ENCODE measurements around the gene EMB.
"Not testable (repeated sequence)": the region's sequence is repeated elsewhere in the genome, so short reads cannot be mapped to it uniquely, and the experiment has no call there.

Gene EMB

DNA sequence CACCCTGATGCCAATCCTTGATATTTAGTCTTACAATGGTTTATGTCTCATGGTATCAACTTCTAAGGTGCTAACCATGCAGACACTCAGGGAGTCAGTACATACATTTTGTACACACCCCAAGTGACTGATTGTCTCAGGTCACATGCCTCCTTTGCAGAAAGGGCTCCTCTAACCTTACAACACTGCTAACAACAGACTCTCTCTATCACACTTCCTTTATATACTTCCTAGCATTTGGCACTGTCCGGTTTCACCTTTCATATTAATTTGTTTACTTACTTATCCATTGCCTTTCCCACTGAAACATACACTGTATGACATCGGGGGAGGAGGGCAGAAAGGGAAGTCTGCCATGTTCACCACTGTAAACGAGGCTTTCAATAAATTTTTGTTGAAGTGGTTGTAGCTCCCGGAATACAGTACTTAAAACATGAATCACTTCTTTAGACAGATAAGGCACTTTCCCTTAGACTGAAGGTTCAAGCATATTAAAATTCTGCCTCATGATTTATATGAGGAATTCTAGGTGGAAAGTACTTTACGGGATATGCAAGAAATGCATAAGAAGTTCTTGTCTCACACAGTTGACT, 20.6 kb downstream of the EMB start:
- no peak for DNase-seq

DNA sequence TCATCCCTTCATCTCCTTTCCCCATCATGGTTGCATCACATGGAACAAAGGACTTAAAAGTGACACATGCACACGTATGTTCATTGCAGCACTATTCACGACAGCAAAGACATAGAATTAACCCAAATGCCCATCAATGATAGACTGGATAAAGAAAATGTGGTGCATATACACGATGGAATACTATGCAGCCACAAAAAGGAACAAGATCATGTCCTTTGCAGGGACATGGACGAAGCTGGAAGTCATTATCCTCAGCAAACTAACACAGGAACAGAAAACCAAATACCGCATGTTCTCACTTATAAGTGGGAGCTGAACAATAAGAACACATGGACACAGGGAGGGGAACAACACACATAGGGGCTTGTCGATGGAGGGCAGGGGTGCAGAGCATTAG, 21.4 kb downstream of the EMB start:
- not testable (repeated sequence) for DNase-seq

DNA sequence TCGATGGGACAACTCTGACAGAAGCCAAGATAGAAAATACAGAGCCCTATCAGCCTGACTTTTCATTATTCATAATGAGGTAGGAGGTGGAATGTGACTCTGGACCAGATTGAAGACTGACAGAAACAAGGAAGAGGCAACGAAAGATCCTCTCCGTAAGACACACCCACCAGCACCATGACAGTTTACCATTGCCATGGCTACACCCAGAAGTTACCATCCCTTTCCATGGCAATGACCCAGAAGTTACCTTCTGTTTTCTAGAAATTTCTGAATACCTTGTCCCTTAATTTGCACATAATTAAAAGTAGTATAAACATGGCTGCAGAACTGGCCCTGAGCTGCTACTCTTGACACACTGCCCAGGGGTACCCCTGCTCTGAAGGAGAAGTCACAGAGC, 24.5 kb downstream of the EMB start:
- not testable (repeated sequence) for DNase-seq

DNA sequence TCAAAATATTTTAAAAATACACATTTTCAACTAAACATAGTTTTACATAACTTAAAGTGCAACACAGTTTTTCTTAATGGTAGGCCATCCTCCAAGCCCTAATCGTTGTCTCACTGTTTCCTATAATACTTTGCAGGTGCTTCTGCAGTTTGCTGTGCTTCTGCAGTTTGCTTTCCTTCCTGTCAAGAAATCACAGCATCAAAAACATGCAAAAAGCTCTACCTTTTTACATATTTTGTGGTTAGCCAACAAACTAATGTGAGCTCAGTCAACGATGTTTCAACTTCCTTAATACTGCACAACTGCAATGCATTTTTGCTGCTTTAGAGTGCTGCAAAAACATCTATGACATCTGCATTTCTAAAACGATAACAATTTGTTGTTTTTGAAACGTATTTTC, 25.2 kb downstream of the EMB start:
- DNase-seq, result no peak

DNA sequence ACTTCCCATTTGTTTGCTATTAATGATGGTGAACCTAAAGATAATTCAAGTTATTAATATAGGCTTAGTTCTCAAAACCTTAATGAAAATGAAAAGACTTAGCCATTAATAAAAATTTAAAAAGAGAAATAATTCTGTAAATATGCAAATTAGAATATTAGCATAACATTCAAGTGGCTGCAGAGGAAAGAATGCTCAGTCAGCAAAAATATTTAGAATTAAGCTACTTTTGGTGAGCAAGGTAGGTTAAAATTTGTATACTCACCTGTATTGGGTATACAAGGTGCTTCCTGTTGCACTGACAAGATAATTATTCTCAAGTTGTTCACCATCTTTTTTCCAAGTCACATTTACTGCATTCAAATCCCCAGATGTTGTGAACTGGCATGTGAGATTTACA, 30.2 kb downstream of the EMB start:
- not testable (repeated sequence) for DNase-seq

DNA sequence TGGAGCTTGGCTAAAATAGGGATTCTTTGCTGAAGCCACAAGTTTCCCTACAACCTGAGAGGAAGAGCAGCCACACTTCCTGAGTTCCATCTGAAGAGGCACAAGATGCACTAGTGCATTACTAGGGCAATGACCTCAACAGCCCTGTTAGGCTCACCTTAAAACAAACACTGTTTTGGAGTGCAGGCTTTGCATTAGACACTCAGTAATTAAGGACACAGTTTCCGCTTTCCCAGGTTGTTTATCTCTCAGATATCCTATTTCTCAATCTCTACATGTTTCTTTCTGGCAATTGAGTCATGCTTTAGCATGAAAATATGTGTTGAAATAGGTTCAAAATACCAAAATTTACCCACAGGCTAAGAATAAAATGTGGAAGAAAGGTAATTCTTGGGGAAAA, 34.2 kb downstream of the EMB start:
- no peak for DNase-seq

DNA sequence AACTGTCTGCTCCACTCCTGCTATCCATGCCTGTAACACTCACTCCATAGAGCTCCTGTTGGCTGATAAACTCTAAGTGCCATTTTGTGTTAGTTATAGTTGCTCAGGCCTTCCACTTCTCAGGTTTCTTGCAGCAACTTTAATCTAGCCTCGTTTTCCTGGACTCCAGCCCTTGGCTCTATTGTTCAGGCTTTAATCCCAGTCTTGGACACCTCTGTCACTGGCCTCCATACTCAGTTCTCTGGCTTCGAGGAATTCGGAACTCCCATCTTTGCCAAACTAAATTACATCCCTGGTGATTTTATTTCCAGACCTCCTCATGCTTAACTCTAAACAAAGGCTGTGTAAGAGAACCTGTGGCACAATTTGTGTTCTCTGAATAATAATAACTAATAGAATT, 39.8 kb downstream of the EMB start:
- no peak for DNase-seq

DNA sequence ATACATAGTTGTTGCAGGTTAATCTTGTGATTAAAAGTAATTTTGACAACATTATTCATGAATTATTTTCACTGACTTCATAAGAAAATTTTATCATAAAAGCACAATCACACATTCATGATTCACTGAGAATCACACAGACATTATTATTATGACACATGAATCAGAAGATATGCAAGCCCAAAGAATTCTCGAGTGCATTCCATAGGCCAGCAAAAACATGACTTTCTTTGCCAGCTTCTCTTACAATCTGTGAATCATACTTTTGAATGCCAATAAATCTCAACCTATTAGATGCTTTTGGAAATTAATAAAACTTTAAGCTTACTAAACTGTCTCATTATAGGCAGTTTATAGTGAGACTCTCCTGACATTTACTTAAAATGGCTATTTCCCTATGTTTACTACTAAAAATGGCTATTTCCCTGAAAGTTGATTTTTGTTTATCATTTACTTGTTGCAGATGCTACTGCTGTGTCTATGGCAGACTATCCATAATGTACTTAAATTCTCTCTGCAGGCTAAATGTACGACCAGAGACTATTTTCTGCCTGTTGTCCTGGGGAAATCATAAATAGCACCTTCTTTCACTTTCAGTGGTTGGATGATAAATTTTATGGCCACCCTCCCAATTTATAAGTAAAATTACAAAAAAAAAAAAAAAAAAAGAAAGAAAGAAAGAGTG, 47.0 kb downstream of the EMB start:
- DNase-seq, result not testable (repeated sequence)

DNA sequence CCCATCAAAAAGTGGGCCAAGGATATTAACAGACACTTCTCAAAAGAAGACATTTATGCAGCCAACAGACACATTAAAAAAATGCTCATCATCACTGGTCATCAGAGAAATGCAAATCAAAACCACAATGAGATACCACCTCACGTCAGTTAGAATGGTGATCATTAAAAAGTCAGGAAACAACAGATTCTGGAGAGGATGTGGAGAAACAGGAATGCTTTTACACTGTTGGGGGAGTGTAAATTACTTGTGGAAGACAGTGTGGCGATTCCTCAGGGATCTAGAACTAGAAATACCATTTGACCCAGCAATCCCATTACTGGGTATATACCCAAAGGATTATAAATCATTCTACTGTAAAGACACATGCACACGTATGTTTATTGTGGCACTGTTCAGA, 48.8 kb downstream of the EMB start:
- not testable (repeated sequence) for DNase-seq

DNA sequence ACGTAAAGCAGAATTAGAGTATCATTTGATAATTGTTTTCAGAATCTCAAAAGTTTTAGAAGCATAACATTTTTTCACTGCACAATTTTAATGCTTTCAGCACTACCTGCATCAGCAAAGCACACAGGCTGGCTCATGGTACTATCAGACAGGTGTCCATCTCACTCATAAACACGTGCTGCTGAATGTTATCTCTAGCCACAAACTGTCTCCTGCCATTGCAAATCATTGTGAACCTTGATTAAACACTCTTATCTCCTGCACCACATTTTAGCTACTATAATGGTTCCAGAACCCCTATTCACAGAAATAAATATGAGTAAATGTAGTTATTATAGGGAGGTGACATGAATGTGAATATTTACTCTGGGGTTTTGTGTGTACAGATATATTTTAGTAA, 56.7 kb downstream of the EMB start:
- DNase-seq, result not testable (repeated sequence)

DNA sequence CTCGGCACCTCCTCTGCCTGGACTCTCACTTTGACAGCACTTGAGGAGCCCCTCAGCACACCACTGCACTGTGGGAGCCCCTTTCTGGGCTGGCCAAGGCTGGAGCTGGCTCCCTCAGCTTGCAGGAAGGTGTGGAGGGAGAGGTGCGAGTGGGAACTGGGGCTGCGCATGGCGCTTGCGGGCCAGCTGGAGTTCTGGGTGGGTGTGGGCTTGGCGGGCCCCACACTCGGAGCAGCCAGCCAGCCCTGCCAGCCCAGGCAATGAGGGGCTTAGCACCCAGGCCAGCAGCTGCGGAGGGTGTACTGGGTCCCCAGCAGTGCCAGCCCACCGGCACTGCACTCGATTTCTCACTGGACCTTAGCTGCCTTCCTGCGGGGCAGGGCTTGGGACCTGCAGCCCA, 64.4 kb downstream of the EMB start:
- DNase-seq, result not testable (repeated sequence)

DNA sequence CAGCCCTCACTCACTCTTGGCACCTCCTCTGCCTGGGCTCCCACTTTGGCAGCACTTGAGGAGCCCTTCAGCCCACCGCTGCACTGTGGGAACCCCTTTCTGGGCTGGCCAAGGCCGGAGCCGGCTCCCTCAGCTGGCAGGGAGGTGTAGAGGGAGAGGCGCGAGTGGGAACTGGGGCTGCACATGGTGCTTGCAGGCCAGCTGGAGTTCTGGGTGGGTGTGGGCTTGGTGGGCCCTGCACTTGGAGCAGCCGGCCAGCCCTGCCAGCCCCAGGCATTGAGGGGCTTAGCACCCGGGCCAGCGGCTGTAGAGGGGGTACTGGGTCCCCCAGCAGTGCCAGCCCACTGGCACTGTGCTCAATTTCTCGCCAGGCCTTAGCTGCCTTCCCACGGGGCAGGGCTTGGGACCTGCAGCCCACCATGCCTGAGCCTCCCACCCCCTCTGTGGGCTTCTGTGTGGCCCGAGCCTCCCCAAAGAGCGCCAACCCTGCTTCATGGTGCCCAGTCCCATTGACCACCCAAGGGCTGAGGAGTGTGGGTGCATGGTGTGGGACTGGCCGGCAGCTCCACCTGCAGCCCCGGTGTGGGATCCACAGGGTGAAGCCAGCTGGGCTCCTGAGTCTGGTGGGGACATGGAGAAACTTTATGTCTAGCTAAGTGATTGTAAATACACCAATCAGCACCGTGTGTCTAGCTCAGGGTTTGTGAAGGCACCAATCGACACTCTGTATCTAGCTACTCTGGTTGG, 71.6 kb downstream of the EMB start:
- DNase-seq, result not testable (repeated sequence)

DNA sequence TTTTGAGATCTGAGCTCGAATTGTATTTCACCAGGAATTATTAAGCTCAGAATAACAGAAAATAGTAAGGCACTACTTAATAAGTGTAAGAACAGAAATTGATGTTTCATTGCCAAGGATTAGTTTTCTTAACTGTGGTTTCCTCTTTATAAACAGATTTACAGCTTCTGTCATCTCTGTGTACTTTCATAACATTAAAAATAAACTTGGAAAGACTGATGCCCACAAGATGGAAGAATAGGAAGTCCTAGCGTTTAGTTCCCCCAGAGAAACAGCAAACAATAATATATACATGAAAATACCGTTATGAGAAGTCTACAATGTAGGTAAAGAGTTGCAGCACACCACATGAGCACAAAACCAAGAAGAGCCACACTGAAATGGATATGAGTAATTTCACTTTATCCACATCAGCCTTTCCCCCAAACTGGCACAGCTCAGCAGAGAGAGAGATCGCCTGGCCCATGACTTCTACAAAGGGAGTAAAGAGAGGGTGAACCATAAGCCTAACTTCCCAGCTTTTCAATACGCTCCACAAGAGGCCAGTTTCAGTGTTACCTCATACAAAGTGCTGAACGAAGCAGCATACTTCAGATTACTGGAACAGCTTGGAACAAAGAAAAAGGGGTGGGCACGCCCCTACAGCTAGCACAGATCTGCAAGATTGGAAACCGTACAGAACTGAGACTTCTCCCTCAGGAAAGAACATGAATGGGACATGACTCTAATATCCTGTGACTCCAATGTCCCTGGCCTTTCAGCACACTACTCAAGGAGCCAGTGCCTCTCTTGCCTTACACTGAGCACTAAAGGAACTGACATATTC, 75.4 kb downstream of the EMB start:
- DNase-seq, result no peak

DNA sequence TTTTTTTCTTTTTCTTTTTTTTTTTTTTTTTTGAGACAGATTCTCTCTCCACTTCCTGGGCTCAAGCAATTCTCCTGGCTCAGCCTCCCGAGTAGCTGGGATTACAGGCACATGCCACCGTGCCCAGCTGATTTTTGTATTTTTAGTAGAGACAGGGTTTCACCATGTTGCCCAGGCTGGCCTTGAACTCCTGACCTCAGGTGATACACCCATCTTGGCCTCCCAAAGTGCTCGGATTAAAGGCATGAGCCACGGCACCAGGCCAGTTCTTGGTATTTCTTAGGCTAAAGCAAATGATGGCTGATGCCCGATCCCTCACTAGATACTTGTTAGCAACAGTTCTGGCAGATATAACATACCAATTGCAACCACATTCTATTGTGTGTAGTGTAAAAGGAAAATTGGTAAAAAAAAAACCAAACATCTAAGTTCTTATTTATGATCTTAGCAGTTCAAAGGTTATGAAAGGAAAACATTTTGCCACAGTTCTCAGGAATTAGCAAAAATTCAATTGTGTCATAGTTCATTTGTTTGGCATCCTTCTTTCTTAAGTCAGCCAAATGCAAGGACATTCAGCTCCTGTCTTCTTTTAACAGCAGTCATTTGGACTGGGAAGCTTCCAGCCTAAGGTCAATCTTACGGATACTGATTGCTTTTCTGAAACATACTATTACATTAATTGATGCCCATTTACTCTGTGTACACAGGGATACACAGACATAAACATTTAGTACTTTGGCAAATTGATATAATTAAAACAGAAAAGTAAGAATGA, 76.4 kb downstream of the EMB start:
- not testable (repeated sequence) for DNase-seq

DNA sequence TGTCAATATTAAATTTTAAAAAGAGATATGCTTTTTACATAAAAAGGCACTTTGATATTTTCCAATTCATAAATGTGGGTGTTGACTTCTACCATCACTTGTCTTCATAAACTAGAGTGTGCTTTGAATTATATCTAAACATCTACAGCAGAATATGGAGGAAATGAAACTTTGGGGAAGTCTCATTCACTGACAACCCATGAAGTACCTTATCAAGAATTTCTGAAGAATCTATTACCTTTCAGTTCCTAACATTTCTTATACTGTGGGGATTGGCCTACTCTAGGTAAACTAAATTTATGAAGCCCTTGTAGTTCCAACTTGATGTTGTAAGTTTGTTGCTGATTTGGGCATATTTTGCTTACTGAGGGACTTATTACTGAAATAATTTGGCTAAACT, 81.9 kb downstream of the EMB start:
- no peak for DNase-seq

DNA sequence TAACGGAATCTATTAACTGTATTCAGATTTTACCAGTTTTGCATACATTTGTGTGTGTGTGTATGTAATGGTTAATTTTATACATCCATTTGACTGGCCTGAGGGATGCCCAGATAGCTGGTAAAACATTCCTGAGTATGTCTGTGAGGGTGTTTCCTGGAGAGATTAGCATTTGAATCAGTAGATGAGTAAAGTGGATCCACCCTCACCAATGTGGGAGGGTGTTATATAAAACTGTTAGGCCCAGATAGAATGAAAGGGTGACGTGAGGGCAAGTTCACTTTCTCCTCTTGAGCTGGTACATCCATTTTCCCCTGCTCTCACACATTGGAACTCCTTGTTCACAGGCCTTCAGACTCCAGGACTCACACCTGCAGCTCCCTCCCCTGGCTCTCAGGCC, 88.7 kb downstream of the EMB start:
- DNase-seq, result no peak
